Lung (tissue), 12 donors: Measurements from ENCODE around the gene MATK. TPM values are rescaled to one million over a fixed set of nuclear protein-coding genes. Genes with fewer than 3 reads are reported as not detected.

Source experiments
- ATAC-seq: fragments of 200-7000 bp; cut with Tn5 transposase; one replicate; pipeline ENCODE4 v1.9.1; 2020; ENCODE audit warnings: moderate number of reproducible peaks; ENCODE audit not compliant: insufficient read depth, low FRiP score
- DNase-seq, 3 donors: peaks; one replicate each; pipeline ENCODE4 v3.0.0-alpha.2; 2013 to 2017
- H3K27ac ChIP-seq, 2 donors: one replicate each; pipeline ENCODE4 v1.5.1; 2013; ENCODE audit warnings: mild to moderate bottlenecking in 2 of 2, moderate library complexity in 2 of 2, control low read depth in 1 of 2, inconsistent platforms in 1 of 2, low read depth in 1 of 2, low read length in 1 of 2
- H3K27me3 ChIP-seq, 3 donors: one replicate each; pipeline ENCODE4 v1.5.1; 2013; ENCODE audit warnings: low read length in 2 of 3; ENCODE audit not compliant: control insufficient read depth in 3 of 3, insufficient read depth in 3 of 3
- H3K36me3 ChIP-seq, 4 donors: one replicate each; pipeline ENCODE4 v1.5.1; 2013; ENCODE audit warnings: low read length in 4 of 4, mild to moderate bottlenecking in 1 of 4, moderate library complexity in 1 of 4; ENCODE audit not compliant: control insufficient read depth in 4 of 4, insufficient read depth in 4 of 4
- H3K4me1 ChIP-seq, 5 donors: one replicate each; pipeline ENCODE4 v1.5.1; 2013; ENCODE audit warnings: low read length in 5 of 5, mild to moderate bottlenecking in 2 of 5, moderate library complexity in 1 of 5; ENCODE audit not compliant: control insufficient read depth in 5 of 5, insufficient read depth in 5 of 5
- H3K4me3 ChIP-seq: one replicate; pipeline ENCODE4 v1.5.1; 2013; ENCODE audit warnings: mild to moderate bottlenecking, control low read depth, moderate library complexity
- H3K9ac ChIP-seq, 2 donors: one replicate each; pipeline ENCODE4 v1.5.1; 2013; ENCODE audit warnings: low read length in 2 of 2, control low read depth in 1 of 2; ENCODE audit not compliant: insufficient read depth in 1 of 2
- H3K9me3 ChIP-seq, 4 donors: one replicate each; pipeline ENCODE4 v1.5.1; 2013; ENCODE audit warnings: low read length in 3 of 4, mild to moderate bottlenecking in 1 of 4, moderate library complexity in 1 of 4; ENCODE audit not compliant: control insufficient read depth in 4 of 4, insufficient read depth in 3 of 4
- WGBS, 2 donors: extraction: QIAGEN DNeasy Blood & Tissue Kit; methylation state at CpG; one replicate each; pipeline ENCODE4 v1.1.7; 2013; 5-methylcytosine and 5-hydroxymethylcytosine counted together
- polyA plus RNA-seq, 2 donors: library from polyadenylated mRNA; stranded (reverse); fragments of 200-250 nt; gene quantifications; one replicate each; pipeline ENCODE4 v1.2.1, GENCODE V29; 2013
- total RNA-seq, 2 donors: library from RNA; depleted of rRNA in 1 of 2; stranded (reverse); fragments of >200 nt in 1 of 2; gene quantifications; one replicate each; pipeline ENCODE4 v1.2.1, GENCODE V29; 2014 to 2021
- TF ChIP-seq, protein P1 (sequence below): IDR thresholded peaks from 2 replicates; pipeline ENCODE4 v1.5.1; 2012; ENCODE audit warnings: mild to moderate bottlenecking; ENCODE audit errors: control extremely low read depth, extremely low read depth
- donor health status: control.
- donor health status: control.
- donor health status: Bipolar disorder and iron deficiency.
- donor health status: healthy.
- donor health status: DM: yes; HTN: yes; CAD: no.

MATK gene
- total and polyA plus RNA-seq, 4 donors, result 3.8 to 20.0 (median 6.3) TPM

DNA sequence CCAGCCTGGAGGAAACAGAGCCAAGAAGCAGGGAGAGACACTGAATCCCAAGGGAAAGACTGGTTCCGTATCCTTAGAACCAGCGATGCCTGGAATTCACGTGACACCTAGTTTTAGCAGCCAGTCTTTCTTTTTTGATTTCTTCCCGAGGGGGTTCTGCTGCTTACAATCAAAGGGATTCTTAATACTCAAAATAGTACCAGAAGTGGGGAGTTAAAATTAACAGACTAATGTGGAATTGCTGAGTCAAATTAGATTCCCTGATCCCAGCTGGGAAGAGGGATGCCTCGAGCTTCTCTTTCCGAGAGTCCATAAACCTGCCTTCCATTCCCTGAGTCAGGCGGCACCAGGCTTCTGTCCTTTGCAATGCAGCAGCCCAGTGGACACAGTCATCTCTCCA is 4.8 kb upstream of the MATK start:
- H3K9me3 ChIP-seq, result peaks cover 0 to 2% (median under 1%) of the 10 kb centered on the region in 4 donors
- H3K4me1 ChIP-seq, result no peaks in the 10 kb centered on the region
- DNase-seq (no peak), ATAC-seq (no peak)
- no peaks in the 10 kb centered on the region for H3K36me3 ChIP-seq
- no peak overlapping the region for H3K27ac ChIP-seq
- peaks cover 0 to 3% (median 0%) of the 10 kb centered on the region in 3 donors for H3K27me3 ChIP-seq
- TF ChIP-seq, protein P1, sequence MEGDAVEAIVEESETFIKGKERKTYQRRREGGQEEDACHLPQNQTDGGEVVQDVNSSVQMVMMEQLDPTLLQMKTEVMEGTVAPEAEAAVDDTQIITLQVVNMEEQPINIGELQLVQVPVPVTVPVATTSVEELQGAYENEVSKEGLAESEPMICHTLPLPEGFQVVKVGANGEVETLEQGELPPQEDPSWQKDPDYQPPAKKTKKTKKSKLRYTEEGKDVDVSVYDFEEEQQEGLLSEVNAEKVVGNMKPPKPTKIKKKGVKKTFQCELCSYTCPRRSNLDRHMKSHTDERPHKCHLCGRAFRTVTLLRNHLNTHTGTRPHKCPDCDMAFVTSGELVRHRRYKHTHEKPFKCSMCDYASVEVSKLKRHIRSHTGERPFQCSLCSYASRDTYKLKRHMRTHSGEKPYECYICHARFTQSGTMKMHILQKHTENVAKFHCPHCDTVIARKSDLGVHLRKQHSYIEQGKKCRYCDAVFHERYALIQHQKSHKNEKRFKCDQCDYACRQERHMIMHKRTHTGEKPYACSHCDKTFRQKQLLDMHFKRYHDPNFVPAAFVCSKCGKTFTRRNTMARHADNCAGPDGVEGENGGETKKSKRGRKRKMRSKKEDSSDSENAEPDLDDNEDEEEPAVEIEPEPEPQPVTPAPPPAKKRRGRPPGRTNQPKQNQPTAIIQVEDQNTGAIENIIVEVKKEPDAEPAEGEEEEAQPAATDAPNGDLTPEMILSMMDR, result no peak
- H3K4me3 ChIP-seq, result no peak overlapping the region
- H3K9ac ChIP-seq, result no peak overlapping the region
- 80 to 85% methylated on average over 7 of the region's 7 CpGs for whole genome bisulfite sequencing, 2 donors

DNA sequence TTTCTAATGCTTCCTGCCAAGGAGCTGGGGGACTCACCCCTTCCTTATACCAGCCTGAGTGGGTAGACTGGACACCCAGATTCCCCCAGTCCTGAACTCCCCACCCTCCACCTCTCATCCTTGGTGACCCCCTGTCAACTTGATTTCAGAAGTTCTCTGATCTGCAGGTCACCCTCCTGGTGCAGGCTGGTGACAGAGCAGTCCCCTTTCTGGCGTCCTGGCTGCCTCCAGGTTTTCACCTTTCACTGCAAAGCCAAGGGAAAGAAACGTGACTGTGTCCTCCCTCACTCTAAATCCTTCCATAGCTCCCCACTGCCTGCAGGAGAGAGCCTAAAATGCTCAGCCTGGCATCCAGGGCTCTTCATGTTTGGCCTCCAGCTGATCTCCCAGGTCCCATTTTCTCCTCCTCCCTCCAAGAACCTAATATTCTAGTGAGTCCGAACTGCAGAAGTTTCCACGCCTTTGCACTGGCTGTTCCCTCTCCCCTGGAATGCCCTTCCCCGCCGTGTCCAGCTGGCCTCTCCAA is 4.1 kb upstream of the MATK start:
- Histone ChIP-seq H3K4me1 (no peaks in the 10 kb centered on the region), H3K27me3 (peaks cover 0 to 3% (median 3%) of the 10 kb centered on the region in 3 donors), H3K4me3 (no peak overlapping the region), H3K9me3 (peaks cover 0 to 2% (median under 1%) of the 10 kb centered on the region in 4 donors), H3K9ac (no peak overlapping the region), H3K27ac (no peak overlapping the region), H3K36me3 (no peaks in the 10 kb centered on the region)
- DNase-seq (no peak), ATAC-seq (no peak)
- TF ChIP-seq, protein P1, result no peak
- WGBS, 2 donors, result 79 to 83% methylated on average over 6 of the region's 6 CpGs

DNA sequence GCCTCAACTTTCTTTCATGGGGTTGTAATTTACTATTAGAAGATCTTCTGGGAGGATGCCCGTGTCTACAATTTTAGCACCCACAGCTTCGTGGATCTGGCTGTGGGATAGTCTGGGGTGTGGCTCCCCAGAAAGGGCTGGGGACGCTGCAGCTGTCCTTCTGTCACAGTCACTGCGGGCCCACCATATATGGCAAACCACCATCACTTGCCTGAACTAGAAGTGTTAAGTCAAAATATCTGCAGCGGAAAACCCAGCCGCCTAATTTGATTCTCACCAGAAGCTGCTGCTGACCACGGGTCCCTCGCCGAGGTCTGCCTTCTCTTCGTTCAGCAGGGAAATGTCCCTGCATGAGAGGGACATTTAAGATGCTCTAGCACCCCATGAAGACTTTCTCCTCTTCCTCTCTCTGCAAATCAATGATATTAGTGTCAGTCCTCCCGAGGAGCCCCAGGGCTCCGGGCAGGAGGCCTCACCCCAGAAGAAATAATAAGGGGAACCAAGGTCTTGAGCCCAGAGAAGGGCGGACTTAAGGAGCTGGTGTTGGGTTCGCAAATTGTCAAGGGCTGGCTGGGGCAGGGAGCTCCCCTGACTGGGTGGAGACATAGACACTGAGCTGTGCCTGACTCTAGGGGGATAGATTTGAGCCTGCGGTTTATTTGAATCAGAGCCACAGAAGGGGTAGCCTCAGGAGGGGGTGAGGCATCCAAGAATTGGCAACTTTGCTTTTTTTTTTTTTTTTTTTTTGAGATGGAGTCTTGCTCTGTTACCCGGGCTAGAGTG is 3.0 kb upstream of the MATK start:
- 56 to 62% methylated on average over 15 to 16 of the region's 16 CpGs for WGBS, 2 donors
- no peak for ATAC-seq
- H3K27ac ChIP-seq, result no peak overlapping the region
- peaks cover 0 to 2% (median under 1%) of the 10 kb centered on the region in 4 donors for H3K9me3 ChIP-seq
- DNase-seq, result no peak
- no peak overlapping the region for H3K9ac ChIP-seq
- no peaks in the 10 kb centered on the region for H3K36me3 ChIP-seq
- H3K27me3 ChIP-seq, result peaks cover 0 to 14% (median 7%) of the 10 kb centered on the region in 3 donors
- H3K4me3 ChIP-seq, result no peak overlapping the region
- H3K4me1 ChIP-seq, result no peaks in the 10 kb centered on the region
- TF ChIP-seq, protein P1, result no peak
